GM12878 (cell line): ENCODE results near the gene CIB4. TPM values are rescaled to one million over a fixed set of nuclear protein-coding genes. Genes with fewer than 3 reads are reported as not detected.

ENCODE experiments used
- ATAC-seq: fragments of 200-7000 bp; cut with Tn5 transposase; 3 replicates; pipeline ENCODE4 v1.9.1; 2020; ENCODE audit warnings: mild to moderate bottlenecking, moderate library complexity
- BruUV-seq: library from RNA; stranded (reverse); fragments of 400-500 nt; replicated peaks from 2 replicates; lab custom pipeline; 2021; lab: Mats Ljungman, UMichigan
- CTCF ChIA-PET: fragments of 300-600 bp; sonication (Branson Sonifier 250); formaldehyde crosslinking; extraction: SDS; loops from one replicate; lab custom pipeline; 2021; ENCODE audit warnings: inconsistent platforms; lab: Yijun Ruan, JAX
- POLR2A ChIA-PET: fragments of 350-600 bp; formaldehyde crosslinking; extraction: SDS; loops from one replicate; lab custom pipeline; 2021; ENCODE audit warnings: inconsistent platforms; lab: Charles Lee
- RAD21 ChIA-PET: fragments of 300-600 bp; sonication (Branson Sonifier 250); formaldehyde crosslinking; loops from one replicate; lab custom pipeline; 2023; ENCODE audit warnings: antibody characterized with exemption; ENCODE audit not compliant: unreplicated experiment; lab: Charles Lee
- SMC1A ChIA-PET: fragments of 300-600 bp; sonication (Branson Sonifier 250); formaldehyde crosslinking; loops from one replicate; lab custom pipeline; 2023; ENCODE audit not compliant: unreplicated experiment, uncharacterized antibody; lab: Charles Lee
- DNase-seq: peaks from one replicate; pipeline ENCODE4 v3.0.0-alpha.2; 2011; ENCODE audit warnings: low read depth, low spot score
- FAIRE-seq: peaks from 3 replicates; lab custom pipeline; 2011; peaks lifted over from hg19 to GRCh38; lab: Jason Lieb, UNC
- H2AFZ ChIP-seq: 2 replicates; pipeline ENCODE4 v1.6.0; 2011; ENCODE audit warnings: low read depth, low read length, control low read depth; ENCODE audit not compliant: control insufficient read depth
- H3K27ac ChIP-seq: 2 replicates; pipeline ENCODE4 v1.5.1; 2011; ENCODE audit warnings: control low read depth; ENCODE audit not compliant: control insufficient read depth, insufficient read depth
- H3K27me3 ChIP-seq, 2 experiments: replicated peaks in 1 of 2; 2 replicates each; pipeline versions ENCODE4 v1.6.0 to v1.6.1; 2011; ENCODE audit warnings: low read length in 1 of 2; ENCODE audit not compliant: control insufficient read depth in 2 of 2, insufficient read depth in 2 of 2
- H3K36me3 ChIP-seq, 2 experiments: 2 replicates each; pipeline ENCODE4 v1.5.1; 2011; ENCODE audit warnings: low read length in 1 of 2; ENCODE audit not compliant: control insufficient read depth in 2 of 2, insufficient read depth in 2 of 2
- H3K4me1 ChIP-seq: 2 replicates; pipeline ENCODE4 v1.6.1; 2011; ENCODE audit warnings: mild to moderate bottlenecking, low read length, moderate library complexity, mixed read lengths; ENCODE audit not compliant: control insufficient read depth, insufficient read depth
- H3K4me2 ChIP-seq: 2 replicates; pipeline ENCODE4 v1.6.0; 2011; ENCODE audit warnings: control low read depth; ENCODE audit not compliant: control insufficient read depth, insufficient read depth
- H3K4me3 ChIP-seq: fragments of 200-600 bp; sonication (generic); 2 replicates; pipeline ENCODE4 v1.5.1; 2016
- H3K79me2 ChIP-seq: 2 replicates; pipeline ENCODE4 v1.6.0; 2011; ENCODE audit warnings: low read length; ENCODE audit not compliant: control insufficient read depth, insufficient read depth
- H3K9ac ChIP-seq: 2 replicates; pipeline ENCODE4 v1.8.0; 2011; ENCODE audit warnings: low read length, control low read depth, mixed read lengths; ENCODE audit not compliant: control insufficient read depth, insufficient read depth
- H3K9me3 ChIP-seq: replicated peaks from 3 replicates; pipeline ENCODE4 v1.5.1; 2011; ENCODE audit warnings: mild to moderate bottlenecking, low read length; ENCODE audit not compliant: control insufficient read depth, insufficient read depth
- H4K20me1 ChIP-seq: 2 replicates; pipeline ENCODE4 v1.6.0; 2011; ENCODE audit not compliant: control insufficient read depth, insufficient read depth
- ASH2L ChIP-seq: fragments of 300-600, 200-600 bp; sonication (generic); IDR thresholded peaks from 2 replicates; pipeline ENCODE4 v1.6.1; 2017; ENCODE audit warnings: low read depth, mild to moderate bottlenecking, borderline replicate concordance
- CBX3 ChIP-seq: fragments of 200-600 bp; sonication (generic); IDR thresholded peaks from 2 replicates; pipeline ENCODE4 v1.6.1; 2016; ENCODE audit warnings: low read depth, borderline replicate concordance
- CREM ChIP-seq: IDR thresholded peaks from 2 replicates; pipeline ENCODE4 v1.6.1; 2014; ENCODE audit warnings: antibody characterized with exemption, low read depth
- ETV6 ChIP-seq, 2 experiments: fragments of 450-650 bp in 1 of 2; IDR thresholded peaks in 1 of 2; conservative IDR thresholded peaks in 1 of 2; 2 replicates each; pipeline ENCODE4 v1.6.1; 2014; ENCODE audit warnings: antibody characterized with exemption in 1 of 2, borderline replicate concordance in 1 of 2, low read depth in 1 of 2, mild to moderate bottlenecking in 1 of 2, moderate library complexity in 1 of 2
- HDAC6 ChIP-seq: fragments of 200-600 bp; sonication (generic); IDR thresholded peaks from one replicate; pipeline ENCODE4 v1.8.0; 2017; ENCODE audit warnings: antibody characterized with exemption; ENCODE audit not compliant: unreplicated experiment
- JUND ChIP-seq: IDR thresholded peaks from 2 replicates; pipeline ENCODE4 v1.6.1; 2012; ENCODE audit warnings: low read depth, mild to moderate bottlenecking, low read length, improper control_type of control experiment, moderate library complexity
- MTA3 ChIP-seq: IDR thresholded peaks from 2 replicates; pipeline ENCODE4 v1.6.1; 2012; ENCODE audit warnings: low read length, inconsistent platforms, borderline replicate concordance
- NR2C1 ChIP-seq: fragments of 450-650 bp; IDR thresholded peaks from 2 replicates; pipeline ENCODE4 v1.6.1; 2017; ENCODE audit warnings: antibody characterized with exemption, mild to moderate bottlenecking, moderate library complexity
- POLR2A ChIP-seq: IDR thresholded peaks from 2 replicates; pipeline ENCODE4 v1.6.1; 2011; ENCODE audit warnings: low read depth, mild to moderate bottlenecking, low read length
- SMC3 ChIP-seq: IDR thresholded peaks from 2 replicates; pipeline ENCODE4 v1.6.1; 2011; ENCODE audit warnings: low read length, improper control_type of control experiment, borderline replicate concordance
- TARDBP ChIP-seq: IDR thresholded peaks from 2 replicates; pipeline ENCODE4 v1.6.1; 2016; ENCODE audit warnings: borderline replicate concordance
- ZSCAN29 ChIP-seq: fragments of 450-650 bp; IDR thresholded peaks from 2 replicates; pipeline ENCODE4 v1.6.1; 2017; ENCODE audit warnings: mild to moderate bottlenecking, moderate library complexity
- WGBS: methylation state at CpG from one replicate; pipeline ENCODE4 v1.1.6; 2016; ENCODE audit warnings: low lambda C conversion rate; ENCODE audit not compliant: insufficient replicate concordance, insufficient coverage; ENCODE audit errors: missing lambda C conversion rate; 5-methylcytosine and 5-hydroxymethylcytosine counted together
- in situ Hi-C: fragments of 300-500 bp; cut with MboI; formaldehyde crosslinking; loops from 9 replicates; pipeline ENCODE4 v1.14.3; 2018; ENCODE audit warnings: mixed read lengths
- intact Hi-C: fragments of 100-400 bp; cut with micrococcal nuclease; formaldehyde crosslinking; loops from one replicate; pipeline ENCODE4 v1.14.2; 2022; ENCODE audit not compliant: unreplicated experiment
- polyA plus RNA-seq, 11 experiments: library from polyadenylated mRNA; depleted of rRNA in 4 of 11; unstranded in 6 of 11; stranded (reverse) in 5 of 11; fragments of >200 nt; fragmentation: Nextera tagmentation in 4 of 11; fragmentation: Illumina TruSeq in 1 of 11; extraction: Ambion mirVana in 4 of 11; extraction: Trizol in 1 of 11; gene quantifications; 1 replicate in 1 of 11; 2 replicates in 10 of 11; pipeline versions ENCODE4 v1.2.1 to v1.2.3, GENCODE V29; 2011 to 2016; ENCODE audit warnings: inconsistent platforms in 2 of 11, missing spikeins in 2 of 11, low read depth in 1 of 11
- small RNA-seq: library from RNA; depleted of rRNA; stranded (forward); fragments of <200 nt; gene quantifications from one replicate; pipeline ENCODE3, GENCODE V24; 2014
- total RNA-seq, 4 experiments: library from RNA; depleted of rRNA in 3 of 4; stranded (reverse); fragments of >200 nt in 3 of 4; fragmentation: Illumina TruSeq in 1 of 4; extraction: Trizol in 1 of 4; gene quantifications; 2 replicates each; pipeline versions ENCODE4 v1.2.1 to v1.2.3, GENCODE V29; 2013 to 2021

The CIB4 gene
- total and polyA plus RNA-seq, 10 of the 15 experiments (the other 5 are each of a cell fraction or from before 2014, with no cell fraction given) = not detected

DNA sequence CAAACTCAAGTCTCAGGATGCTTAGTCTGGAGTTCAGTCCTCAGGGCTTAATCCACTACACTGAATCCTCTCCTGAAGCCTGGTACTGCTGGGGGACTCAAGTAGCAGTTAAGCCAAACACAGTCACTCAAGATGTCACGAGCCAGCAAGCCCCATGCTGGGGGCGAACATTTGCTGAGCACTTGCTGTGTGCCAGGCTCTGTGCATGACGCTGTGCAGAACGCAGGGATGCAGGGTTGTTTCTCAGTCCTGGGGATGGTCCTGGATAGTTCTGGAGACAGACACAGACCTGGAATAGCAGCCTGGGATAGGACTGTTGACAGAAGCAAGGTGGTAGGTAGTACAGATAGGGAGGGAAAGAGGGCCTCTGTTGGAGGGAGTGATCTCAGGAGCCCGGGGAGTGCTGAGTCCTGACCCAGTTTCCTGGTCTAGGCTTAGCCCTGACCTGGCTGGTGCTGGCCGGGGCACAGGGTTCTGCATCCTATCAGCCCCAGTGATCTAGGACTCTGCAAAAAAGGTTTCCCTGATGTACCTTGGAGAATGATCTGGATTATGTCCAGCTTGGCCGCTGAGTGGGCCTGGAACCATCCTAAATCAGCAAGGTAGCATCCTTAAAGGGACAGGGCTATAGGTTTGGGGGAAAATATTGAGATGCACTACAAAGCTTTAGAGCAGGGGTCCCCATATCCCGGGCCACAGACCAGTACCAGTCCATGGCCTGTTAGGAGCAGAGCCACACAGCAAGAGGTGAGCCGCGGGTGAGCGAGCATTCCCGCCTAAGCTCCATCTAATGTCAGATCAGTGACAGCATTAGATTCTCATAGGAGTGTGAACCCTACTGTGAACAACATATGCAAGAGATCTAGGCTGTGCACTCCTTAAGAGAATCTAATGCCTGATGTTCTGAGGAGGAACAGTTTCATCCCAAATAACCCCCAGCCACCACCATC is 108.6 kb downstream of the CIB4 start:
- Histone ChIP-seq H3K27me3 (peaks cover 0 to 2% of the 10 kb centered on the region in 2 experiments; a peak in 2 of 4 replicates), H3K79me2 (no peaks in the 10 kb centered on the region), H2AFZ (no peak overlapping the region), H3K4me3 (no peak overlapping the region), H4K20me1 (no peaks in the 10 kb centered on the region), H3K4me2 (no peak overlapping the region), H3K9ac (no peak overlapping the region), H3K36me3 (no peaks in the 10 kb centered on the region), H3K4me1 (no peaks in the 10 kb centered on the region), H3K27ac (no peak overlapping the region), H3K9me3 (no peaks in the 10 kb centered on the region)
- RAD21 ChIA-PET = no interaction called here
- TF ChIP-seq CBX3 = no peak
- TF ChIP-seq TARDBP = no peak
- no peak for TF ChIP-seq POLR2A
- no peak for TF ChIP-seq MTA3
- TF ChIP-seq CREM = no peak
- TF ChIP-seq NR2C1 = no peak
- no peak for TF ChIP-seq JUND
- no peak for TF ChIP-seq SMC3
- no peak for TF ChIP-seq ZSCAN29
- no peak for TF ChIP-seq ETV6 (conservative IDR thresholded peaks at IDR 0.05 in 1 of 2, IDR thresholded peaks at IDR 0.05 in 1 of 2; ENCODE audit: borderline replicate concordance in 1 of 2, low read depth in 1 of 2)
- no peak for TF ChIP-seq HDAC6
- TF ChIP-seq ASH2L = no peak
- 33% methylated on average over 12 of the region's 12 CpGs for WGBS
- CTCF ChIA-PET = no interaction called here
- POLR2A ChIA-PET = no interaction called here
- SMC1A ChIA-PET = no interaction called here
- in situ Hi-C loops = no loop called here
- intact Hi-C loops = no loop called here
- no peak for DNase-seq
- ATAC-seq = no peak
- no TSS peak for BruUV-seq
- no peak for FAIRE-seq

Small RNA genes within 50 kb of the gene (small RNA-seq; reads per million reads assigned to genes)
- not detected for gene AC015977.1

Other genes with a start within 250 kb of the CIB4 start
- not detected in 2 replicates for gene DRC1, start 239.4 kb downstream of the CIB4 start, total RNA-seq (2014; rRNA removed)
- not detected in 2 replicates for gene DRC1, start 239.4 kb downstream of the CIB4 start, total RNA-seq (2014; rRNA removed; fragmentation: Illumina TruSeq; extraction: Trizol)
- not detected in 2 replicates for gene DRC1, start 239.4 kb downstream of the CIB4 start, total RNA-seq (2021)
- gene DRC1, start 239.4 kb downstream of the CIB4 start, polyA plus RNA-seq (2011; rRNA removed) = not detected in 2 replicates
- gene DRC1, start 239.4 kb downstream of the CIB4 start, polyA plus RNA-seq (2014; fragmentation: Illumina TruSeq; extraction: Trizol) = 0.03 TPM in 1 of 2 replicates, not detected in the other
- gene DRC1, start 239.4 kb downstream of the CIB4 start, polyA plus RNA-seq (2014; fragmentation: Nextera tagmentation; extraction: Ambion mirVana) = not detected
- gene DRC1, start 239.4 kb downstream of the CIB4 start, polyA plus RNA-seq (2014; rRNA removed) = not detected in 2 replicates
- gene DRC1, start 239.4 kb downstream of the CIB4 start, polyA plus RNA-seq (2016; fragmentation: Nextera tagmentation; extraction: Ambion mirVana) = not detected
- under 0.01 and 0.05 TPM in 2 replicates for gene OTOF, start 163.2 kb downstream of the CIB4 start, total RNA-seq (2014; rRNA removed)
- gene OTOF, start 163.2 kb downstream of the CIB4 start, total RNA-seq (2014; rRNA removed; fragmentation: Illumina TruSeq; extraction: Trizol) = not detected in 2 replicates
- 0.29 TPM in 1 of 2 replicates, not detected in the other for gene OTOF, start 163.2 kb downstream of the CIB4 start, total RNA-seq (2021)
- gene OTOF, start 163.2 kb downstream of the CIB4 start, polyA plus RNA-seq (2011; rRNA removed) = 0.03 and 0.07 TPM in 2 replicates
- gene OTOF, start 163.2 kb downstream of the CIB4 start, polyA plus RNA-seq (2014; fragmentation: Illumina TruSeq; extraction: Trizol) = 0.07 TPM in 1 of 2 replicates, not detected in the other
- not detected for gene OTOF, start 163.2 kb downstream of the CIB4 start, polyA plus RNA-seq (2014; fragmentation: Nextera tagmentation; extraction: Ambion mirVana)
- gene OTOF, start 163.2 kb downstream of the CIB4 start, polyA plus RNA-seq (2014; rRNA removed) = 0.14 and 0.31 TPM in 2 replicates
- gene OTOF, start 163.2 kb downstream of the CIB4 start, polyA plus RNA-seq (2016; fragmentation: Nextera tagmentation; extraction: Ambion mirVana) = not detected
- gene KCNK3, start 51.4 kb upstream of the CIB4 start, total RNA-seq (2014; rRNA removed) = not detected in 2 replicates
- gene KCNK3, start 51.4 kb upstream of the CIB4 start, total RNA-seq (2014; rRNA removed; fragmentation: Illumina TruSeq; extraction: Trizol) = not detected in 2 replicates
- gene KCNK3, start 51.4 kb upstream of the CIB4 start, total RNA-seq (2021) = 0.11 and 0.13 TPM in 2 replicates
- not detected in 2 replicates for gene KCNK3, start 51.4 kb upstream of the CIB4 start, polyA plus RNA-seq (2011; rRNA removed)
- gene KCNK3, start 51.4 kb upstream of the CIB4 start, polyA plus RNA-seq (2014; fragmentation: Illumina TruSeq; extraction: Trizol) = not detected in 2 replicates
- gene KCNK3, start 51.4 kb upstream of the CIB4 start, polyA plus RNA-seq (2014; fragmentation: Nextera tagmentation; extraction: Ambion mirVana) = not detected
- gene KCNK3, start 51.4 kb upstream of the CIB4 start, polyA plus RNA-seq (2014; rRNA removed) = not detected in 2 replicates
- not detected for gene KCNK3, start 51.4 kb upstream of the CIB4 start, polyA plus RNA-seq (2016; fragmentation: Nextera tagmentation; extraction: Ambion mirVana)
- gene SLC35F6, start 122.9 kb upstream of the CIB4 start, total RNA-seq (2014; rRNA removed) = 9.8 and 10.5 TPM in 2 replicates
- 6.0 and 6.1 TPM in 2 replicates for gene SLC35F6, start 122.9 kb upstream of the CIB4 start, total RNA-seq (2014; rRNA removed; fragmentation: Illumina TruSeq; extraction: Trizol)
- 9.8 and 10.1 TPM in 2 replicates for gene SLC35F6, start 122.9 kb upstream of the CIB4 start, total RNA-seq (2021)
- 2.8 and 5.3 TPM in 2 replicates for gene SLC35F6, start 122.9 kb upstream of the CIB4 start, polyA plus RNA-seq (2011; rRNA removed)
- gene SLC35F6, start 122.9 kb upstream of the CIB4 start, polyA plus RNA-seq (2014; fragmentation: Illumina TruSeq; extraction: Trizol) = 3.4 and 6.0 TPM in 2 replicates
- gene SLC35F6, start 122.9 kb upstream of the CIB4 start, polyA plus RNA-seq (2014; fragmentation: Nextera tagmentation; extraction: Ambion mirVana) = 1 to 10 TPM; 4.0 to 9.6 TPM
- gene SLC35F6, start 122.9 kb upstream of the CIB4 start, polyA plus RNA-seq (2014; rRNA removed) = 7.4 and 7.6 TPM in 2 replicates
- gene SLC35F6, start 122.9 kb upstream of the CIB4 start, polyA plus RNA-seq (2016; fragmentation: Nextera tagmentation; extraction: Ambion mirVana) = 1 to 10 TPM; 8.6 to 9.3 TPM
- 32.4 and 33.7 TPM in 2 replicates for gene CENPA, start 144.7 kb upstream of the CIB4 start, total RNA-seq (2014; rRNA removed)
- gene CENPA, start 144.7 kb upstream of the CIB4 start, total RNA-seq (2014; rRNA removed; fragmentation: Illumina TruSeq; extraction: Trizol) = 34.4 and 36.0 TPM in 2 replicates
- gene CENPA, start 144.7 kb upstream of the CIB4 start, total RNA-seq (2021) = 32.1 and 33.7 TPM in 2 replicates
- gene CENPA, start 144.7 kb upstream of the CIB4 start, polyA plus RNA-seq (2011; rRNA removed) = 42.7 and 46.5 TPM in 2 replicates
- gene CENPA, start 144.7 kb upstream of the CIB4 start, polyA plus RNA-seq (2014; fragmentation: Illumina TruSeq; extraction: Trizol) = 35.9 and 39.0 TPM in 2 replicates
- gene CENPA, start 144.7 kb upstream of the CIB4 start, polyA plus RNA-seq (2014; fragmentation: Nextera tagmentation; extraction: Ambion mirVana) = 10 to 100 TPM in 1 of 2 experiments, 1 to 10 TPM in 1; 8.1 to 19.0 TPM
- gene CENPA, start 144.7 kb upstream of the CIB4 start, polyA plus RNA-seq (2014; rRNA removed) = 38.7 and 40.4 TPM in 2 replicates
- gene CENPA, start 144.7 kb upstream of the CIB4 start, polyA plus RNA-seq (2016; fragmentation: Nextera tagmentation; extraction: Ambion mirVana) = 10 to 100 TPM; 52.5 to 66.6 TPM
- not detected in 2 replicates for gene DPYSL5, start 206.8 kb upstream of the CIB4 start, total RNA-seq (2014; rRNA removed)
- gene DPYSL5, start 206.8 kb upstream of the CIB4 start, total RNA-seq (2014; rRNA removed; fragmentation: Illumina TruSeq; extraction: Trizol) = not detected in 2 replicates
- not detected in 2 replicates for gene DPYSL5, start 206.8 kb upstream of the CIB4 start, total RNA-seq (2021)
- gene DPYSL5, start 206.8 kb upstream of the CIB4 start, polyA plus RNA-seq (2011; rRNA removed) = not detected in 2 replicates
- gene DPYSL5, start 206.8 kb upstream of the CIB4 start, polyA plus RNA-seq (2014; fragmentation: Illumina TruSeq; extraction: Trizol) = not detected in 2 replicates
- gene DPYSL5, start 206.8 kb upstream of the CIB4 start, polyA plus RNA-seq (2014; fragmentation: Nextera tagmentation; extraction: Ambion mirVana) = not detected
- gene DPYSL5, start 206.8 kb upstream of the CIB4 start, polyA plus RNA-seq (2014; rRNA removed) = not detected in 2 replicates
- not detected for gene DPYSL5, start 206.8 kb upstream of the CIB4 start, polyA plus RNA-seq (2016; fragmentation: Nextera tagmentation; extraction: Ambion mirVana)